Hepatocyte (in vitro differentiated cells): Measurements from ENCODE around the gene YOD1. TPM values are rescaled to one million over a fixed set of nuclear protein-coding genes. Genes with fewer than 3 reads are reported as not detected.

Source experiments
- DNase-seq: peaks from one replicate; pipeline ENCODE4 v3.0.0-alpha.2; 2016; ENCODE audit warnings: low spot score
- H2AFZ ChIP-seq: fragments of 200-600 bp; sonication (generic); 2 replicates; pipeline ENCODE4 v1.6.0; 2016; ENCODE audit warnings: antibody characterized with exemption, mild to moderate bottlenecking
- H3K27ac ChIP-seq: fragments of 200-600 bp; sonication (generic); 2 replicates; pipeline ENCODE4 v1.5.1; 2016; ENCODE audit warnings: mild to moderate bottlenecking
- H3K27me3 ChIP-seq: fragments of 200-600 bp; sonication (generic); 2 replicates; pipeline ENCODE4 v1.6.1; 2016
- H3K36me3 ChIP-seq: fragments of 200-600 bp; sonication (generic); replicated peaks from 2 replicates; pipeline ENCODE4 v1.5.1; 2016; ENCODE audit warnings: low read depth; ENCODE audit not compliant: insufficient read depth
- H3K4me1 ChIP-seq: fragments of 200-600 bp; sonication (generic); 2 replicates; pipeline ENCODE4 v1.5.1; 2016; ENCODE audit warnings: mild to moderate bottlenecking, moderate library complexity; ENCODE audit not compliant: insufficient read depth
- H3K4me2 ChIP-seq: fragments of 200-600 bp; sonication (generic); 2 replicates; pipeline ENCODE4 v1.6.0; 2016
- H3K4me3 ChIP-seq: fragments of 200-600 bp; sonication (generic); 2 replicates; pipeline ENCODE4 v1.5.1; 2016; ENCODE audit warnings: mild to moderate bottlenecking
- H3K79me2 ChIP-seq: fragments of 200-600 bp; sonication (generic); 2 replicates; pipeline ENCODE4 v1.6.0; 2017; ENCODE audit warnings: mild to moderate bottlenecking
- H3K9me2 ChIP-seq: fragments of 200-600 bp; sonication (generic); replicated peaks from 2 replicates; pipeline ENCODE4 v1.6.0; 2017; ENCODE audit warnings: mild to moderate bottlenecking; ENCODE audit not compliant: insufficient read depth
- H3K9me3 ChIP-seq: fragments of 200-600 bp; sonication (generic); 2 replicates; pipeline ENCODE4 v1.5.1; 2016; ENCODE audit warnings: low read depth, mild to moderate bottlenecking
- H4K20me1 ChIP-seq: fragments of 200-600 bp; sonication (generic); 2 replicates; pipeline ENCODE4 v1.6.0; 2016; ENCODE audit warnings: mild to moderate bottlenecking; ENCODE audit not compliant: insufficient read depth, poor library complexity, severe bottlenecking
- CTCF ChIP-seq: fragments of 200-600 bp; sonication (generic); IDR thresholded peaks from 2 replicates; pipeline ENCODE4 v1.5.1; 2016; ENCODE audit warnings: antibody characterized with exemption, mild to moderate bottlenecking; ENCODE audit not compliant: poor library complexity
- EZH2 ChIP-seq: fragments of 200-600 bp; sonication (generic); IDR thresholded peaks from 2 replicates; pipeline ENCODE4 v1.6.1; 2016; ENCODE audit warnings: antibody characterized with exemption, mild to moderate bottlenecking, borderline replicate concordance
- EZH2phosphoT487 ChIP-seq: fragments of 200-600 bp; sonication (generic); IDR thresholded peaks from one replicate; pipeline ENCODE4 v1.6.1; 2018; ENCODE audit warnings: antibody characterized with exemption, mild to moderate bottlenecking, low read depth, moderate library complexity; ENCODE audit not compliant: unreplicated experiment, severe bottlenecking
- WGBS: methylation state at CpG from one replicate; pipeline ENCODE4 v1.1.6; 2016; ENCODE audit warnings: low lambda C conversion rate; ENCODE audit errors: missing lambda C conversion rate; 5-methylcytosine and 5-hydroxymethylcytosine counted together
- polyA plus RNA-seq: library from polyadenylated mRNA; unstranded; fragments of >200 nt; fragmentation: Nextera tagmentation; extraction: Ambion mirVana; gene quantifications from 2 replicates; pipeline ENCODE4 v1.2.1, GENCODE V29; 2016
- total RNA-seq: library from RNA; depleted of rRNA; stranded (reverse); fragments of >200 nt; gene quantifications from 2 replicates; pipeline ENCODE4 v1.2.3, GENCODE V29; 2014

Gene YOD1
- total RNA-seq (25.7 and 25.8 TPM in 2 replicates), polyA plus RNA-seq (4.5 and 5.6 TPM in 2 replicates)

- peak within 1 kb of the TSS; percentile 81 for H2AFZ ChIP-seq
- peak within 1 kb of the TSS; percentile 83 for H3K4me2 ChIP-seq
- no peaks in the 10 kb centered on the region for H3K27me3 ChIP-seq
- DNase-seq = peak; percentile 73
- no peaks in the 10 kb centered on the region for H3K9me3 ChIP-seq
- no peaks in the 10 kb centered on the region for H3K36me3 ChIP-seq
- peak within 1 kb of the TSS; percentile 89 for H3K27ac ChIP-seq
- H4K20me1 ChIP-seq = peaks cover 21% of the 10 kb centered on the region
- H3K4me3 ChIP-seq = peak within 1 kb of the TSS; percentile 72
- WGBS = 38% methylated on average over 15 of the region's 15 CpGs
- no peaks in the 10 kb centered on the region for H3K9me2 ChIP-seq
- H3K4me1 ChIP-seq = peaks cover 32% of the 10 kb centered on the region
- TF ChIP-seq EZH2 (no peak), CTCF (no peak), EZH2phosphoT487 (no peak)
- H3K79me2 ChIP-seq = peaks cover 41% of the 10 kb centered on the region
Measured at GRCh38 chr1:207051191-207051943, at the start of gene YOD1. Gene YOD1 (minus strand): TSS chr1:207051208. CDS start chr1:207051030, 178 bp downstream.

- peak overlapping the region; percentile 51 for H3K27ac ChIP-seq
- H3K9me2 ChIP-seq = no peaks in the 10 kb centered on the region
- peak; percentile 18 for DNase-seq
Measured at GRCh38 chr1:207097871-207098324, 46.9 kb upstream of the YOD1 start.

GRCh38 chr1:207093944-207094343 is 42.9 kb upstream of the YOD1 start:
- no peak for DNase-seq
- no peak for TF ChIP-seq CTCF
- no peak for TF ChIP-seq EZH2phosphoT487
- no peak for TF ChIP-seq EZH2
- WGBS = 84% methylated on average over 2 of the region's 2 CpGs
- peaks cover 10% of the 10 kb centered on the region for H3K4me1 ChIP-seq
- H3K36me3 ChIP-seq = no peaks in the 10 kb centered on the region
- H3K27me3 ChIP-seq = no peaks in the 10 kb centered on the region
- no peak overlapping the region for H2AFZ ChIP-seq
- H3K9me3 ChIP-seq = no peaks in the 10 kb centered on the region
- no peaks in the 10 kb centered on the region for H3K9me2 ChIP-seq
- no peak overlapping the region for H3K4me2 ChIP-seq
- H4K20me1 ChIP-seq = no peaks in the 10 kb centered on the region
- no peaks in the 10 kb centered on the region for H3K79me2 ChIP-seq
- H3K27ac ChIP-seq = no peak overlapping the region
- no peak overlapping the region for H3K4me3 ChIP-seq

More at GRCh38 chr1:207097871-207098324, 46.9 kb upstream of the YOD1 start:
- Histone ChIP-seq H3K4me2 (no peak overlapping the region), H3K4me1 (no peaks in the 10 kb centered on the region), H3K79me2 (no peaks in the 10 kb centered on the region), H4K20me1 (no peaks in the 10 kb centered on the region), H3K27me3 (no peaks in the 10 kb centered on the region), H3K36me3 (no peaks in the 10 kb centered on the region), H3K4me3 (no peak overlapping the region), H3K9me3 (no peaks in the 10 kb centered on the region), H2AFZ (no peak overlapping the region)
- WGBS = 85% methylated on average over 3 of the region's 3 CpGs
- TF ChIP-seq EZH2phosphoT487 = no peak
- TF ChIP-seq EZH2 = no peak
- TF ChIP-seq CTCF = no peak
